Panc1 (cell line): ENCODE measurements around the gene SSBP2. TPM values are rescaled to one million over a fixed set of nuclear protein-coding genes. Genes with fewer than 3 reads are reported as not detected.

Source experiments
- ATAC-seq: fragments of 200-7000 bp; cut with Tn5 transposase; 2 replicates; pipeline ENCODE4 v1.9.1; 2020; ENCODE audit warnings: mild to moderate bottlenecking, moderate library complexity
- BruUV-seq: library from RNA; stranded (reverse); fragments of 400-500 nt; replicated peaks from 2 replicates; lab custom pipeline; 2021; lab: Mats Ljungman, UMichigan
- CTCF ChIA-PET: fragments of 300-600 bp; sonication (Branson Sonifier 250); formaldehyde crosslinking; loops from one replicate; lab custom pipeline; 2022; ENCODE audit warnings: antibody characterized with exemption; lab: Charles Lee
- POLR2A ChIA-PET: fragments of 300-600 bp; sonication (Branson Sonifier 250); formaldehyde crosslinking; loops from one replicate; lab custom pipeline; 2022; ENCODE audit warnings: antibody characterized with exemption; lab: Charles Lee
- DNase-seq: peaks from one replicate; pipeline ENCODE4 v3.0.0-alpha.2; 2010; ENCODE audit warnings: low read depth, low spot score
- H3K27ac ChIP-seq: 2 replicates; pipeline ENCODE4 v1.5.1; 2011; ENCODE audit warnings: mild to moderate bottlenecking, low read length, inconsistent platforms
- H3K27me3 ChIP-seq: fragments of 200-500 bp; sonication (Bioruptor generic); 2 replicates; pipeline ENCODE4 v1.6.0; 2014; ENCODE audit warnings: low read length, inconsistent platforms; ENCODE audit not compliant: control insufficient read depth, insufficient read depth
- H3K36me3 ChIP-seq: fragments of 200-500 bp; sonication (Bioruptor generic); 2 replicates; pipeline ENCODE4 v1.5.1; 2014; ENCODE audit warnings: inconsistent platforms, mild to moderate bottlenecking, low read length, moderate library complexity; ENCODE audit not compliant: control insufficient read depth, insufficient read depth
- H3K4me1 ChIP-seq: 2 replicates; pipeline ENCODE4 v1.5.1; 2011; ENCODE audit warnings: inconsistent platforms, mild to moderate bottlenecking, low read length, moderate library complexity; ENCODE audit not compliant: control insufficient read depth, insufficient read depth
- H3K4me3 ChIP-seq, 2 experiments: 2 replicates each; pipeline ENCODE4 v1.5.1; 2011 to 2012; ENCODE audit warnings: low read depth in 2 of 2, low read length in 2 of 2, mild to moderate bottlenecking in 2 of 2, inconsistent platforms in 1 of 2, moderate library complexity in 1 of 2
- H3K9me3 ChIP-seq: fragments of 200-500 bp; sonication (Bioruptor generic); 2 replicates; pipeline ENCODE4 v1.5.1; 2014; ENCODE audit warnings: low read depth, mild to moderate bottlenecking, inconsistent platforms, low read length, moderate library complexity; ENCODE audit not compliant: control insufficient read depth, insufficient read depth
- CTCF ChIP-seq: fragments of 450-650 bp; IDR thresholded peaks from 2 replicates; pipeline ENCODE4 v1.5.1; 2017; ENCODE audit warnings: mild to moderate bottlenecking
- POLR2AphosphoS5 ChIP-seq: IDR thresholded peaks from 2 replicates; pipeline ENCODE4 v1.6.1; 2012; ENCODE audit warnings: mild to moderate bottlenecking, low read depth, low read length, moderate library complexity
- REST ChIP-seq, 2 experiments: IDR thresholded peaks; 2 replicates each; pipeline ENCODE4 v1.6.1; 2011 to 2012; ENCODE audit warnings: low read depth in 2 of 2, control low read depth in 1 of 2, low read length in 1 of 2, mild to moderate bottlenecking in 1 of 2, moderate library complexity in 1 of 2; ENCODE audit not compliant: insufficient read depth in 1 of 2
- SIN3A ChIP-seq: IDR thresholded peaks from 2 replicates; pipeline ENCODE4 v1.6.1; 2012; ENCODE audit warnings: low read depth, mild to moderate bottlenecking, low read length, moderate library complexity, borderline replicate concordance; ENCODE audit not compliant: insufficient read depth
- TCF7L2 ChIP-seq: IDR thresholded peaks from 2 replicates; pipeline ENCODE4 v1.6.1; 2011; ENCODE audit warnings: mild to moderate bottlenecking, low read depth, low read length, inconsistent platforms
- in situ Hi-C: cut with HindIII; loops from 2 replicates; pipeline ENCODE4 v1.10.0; 2016; ENCODE audit warnings: low sequenced_read_pairs, low pct_unique_long_range_greater_than_20kb
- intact Hi-C: fragments of 100-400 bp; cut with micrococcal nuclease; formaldehyde crosslinking; loops from one replicate; pipeline ENCODE4 v1.10.0; 2022; ENCODE audit not compliant: unreplicated experiment
- total RNA-seq: library from RNA; stranded (reverse); gene quantifications from one replicate; pipeline ENCODE4 v1.2.1, GENCODE V29; 2021; ENCODE audit not compliant: unreplicated experiment

Gene SSBP2
- total RNA-seq, 1 experiment from 2014 or later = 16.3 TPM

- Histone ChIP-seq H3K27ac (no peak overlapping the region), H3K36me3 (no peaks in the 10 kb centered on the region), H3K27me3 (no peaks in the 10 kb centered on the region), H3K4me1 (no peaks in the 10 kb centered on the region), H3K4me3 (no peak overlapping the region), H3K9me3 (no peaks in the 10 kb centered on the region)
- in situ Hi-C loops (no loop called here), intact Hi-C loops (no loop called here)
- no peak for DNase-seq
- TF ChIP-seq REST (IDR thresholded peaks at IDR 0.05; ENCODE audit: insufficient read depth in 1 of 2, low read depth in 2 of 2, low read length in 1 of 2) = no peak
- ChIA-PET POLR2A (interaction anchor here (0.5 kb wide), 1 partner anchor 437 kb away, joined by 3 read pairs; no protein-coding TSS in a partner anchor), CTCF (no interaction called here)
- ATAC-seq = no peak
- no TSS peak for BruUV-seq
These were observed 350.5 kb downstream of the SSBP2 start for GRCh38 chr5:81400375-81400774.

DNA sequence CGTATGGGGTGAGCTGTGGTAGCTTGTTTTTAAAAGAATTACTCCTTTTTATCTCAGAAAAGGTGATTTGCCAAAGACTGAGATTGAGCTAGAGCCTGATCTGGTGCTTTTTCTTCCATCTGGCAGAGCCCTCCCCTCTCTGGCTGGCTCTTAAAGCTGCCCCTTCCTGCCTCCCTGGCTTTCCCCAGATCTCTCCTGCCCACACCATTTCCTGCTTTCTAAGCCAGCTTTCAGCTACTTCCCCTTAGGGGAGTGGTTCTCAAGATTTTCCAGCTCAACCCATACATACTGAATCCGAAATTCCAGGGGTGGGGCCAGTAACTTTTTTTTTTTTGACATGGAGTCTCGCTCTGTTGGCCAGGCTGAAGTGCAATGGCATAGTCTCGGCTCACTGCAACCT is 352.2 kb downstream of the SSBP2 start:
- no peaks in the 10 kb centered on the region for H3K9me3 ChIP-seq
- POLR2A ChIA-PET = no interaction called here
- no peaks in the 10 kb centered on the region for H3K27me3 ChIP-seq
- no peak for ATAC-seq
- no peak for DNase-seq
- H3K4me3 ChIP-seq = no peak overlapping the region
- no TSS peak for BruUV-seq
- TF ChIP-seq CTCF = no peak
- TF ChIP-seq REST (IDR thresholded peaks at IDR 0.05; ENCODE audit: insufficient read depth in 1 of 2, low read depth in 2 of 2, low read length in 1 of 2) = no peak
- TF ChIP-seq POLR2AphosphoS5 = no peak
- TF ChIP-seq TCF7L2 = no peak
- TF ChIP-seq SIN3A = no peak
- intact Hi-C loops = no loop called here
- peaks cover 3% of the 10 kb centered on the region; the same call in 1 of the 2 replicates for H3K4me1 ChIP-seq
- CTCF ChIA-PET = interaction anchor here (0.6 kb wide), 1 partner anchor 12 kb away, joined by 6 read pairs; no protein-coding TSS in a partner anchor
- in situ Hi-C loops = no loop called here
- no peak overlapping the region for H3K27ac ChIP-seq
- H3K36me3 ChIP-seq = no peaks in the 10 kb centered on the region
